OCI-LY7 (cell line): ENCODE data around the gene TMEM238.

Source experiments
- EZH2phosphoT487 ChIP-seq: fragments of 200-600 bp; sonication (generic); IDR thresholded peaks from 2 replicates; pipeline ENCODE4 v1.6.1; 2018; ENCODE audit warnings: low read depth, borderline replicate concordance, mild to moderate bottlenecking, mixed run types, antibody characterized with exemption, low read length, moderate library complexity, mixed read lengths
- TF ChIP-seq, protein P1 (sequence below): fragments of 200-600 bp; sonication (generic); conservative IDR thresholded peaks from 2 replicates; pipeline ENCODE4 v1.5.1; 2014; ENCODE audit warnings: mild to moderate bottlenecking, antibody characterized with exemption, low read length, moderate library complexity, mixed read lengths

DNA sequence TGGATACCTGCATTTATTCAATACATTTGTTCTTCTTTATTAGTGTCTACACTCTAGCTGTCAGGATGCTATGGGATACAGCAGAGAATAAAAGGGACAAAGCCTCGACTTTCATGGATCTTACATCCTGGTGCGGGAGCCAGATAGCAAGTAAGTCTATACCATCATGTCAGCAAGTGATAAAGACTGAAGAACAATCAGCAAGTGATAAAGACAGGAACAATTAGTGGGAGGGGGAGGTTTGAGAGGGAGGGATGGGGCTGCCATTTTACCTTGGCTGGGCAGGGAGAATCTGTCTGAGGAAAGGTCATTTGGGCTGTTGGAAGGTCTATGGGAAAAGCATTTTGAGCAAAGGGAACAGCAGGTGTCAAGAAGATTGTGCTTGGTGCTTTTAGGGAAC is 26.1 kb upstream of the TMEM238 start:
- TF ChIP-seq, protein P1, sequence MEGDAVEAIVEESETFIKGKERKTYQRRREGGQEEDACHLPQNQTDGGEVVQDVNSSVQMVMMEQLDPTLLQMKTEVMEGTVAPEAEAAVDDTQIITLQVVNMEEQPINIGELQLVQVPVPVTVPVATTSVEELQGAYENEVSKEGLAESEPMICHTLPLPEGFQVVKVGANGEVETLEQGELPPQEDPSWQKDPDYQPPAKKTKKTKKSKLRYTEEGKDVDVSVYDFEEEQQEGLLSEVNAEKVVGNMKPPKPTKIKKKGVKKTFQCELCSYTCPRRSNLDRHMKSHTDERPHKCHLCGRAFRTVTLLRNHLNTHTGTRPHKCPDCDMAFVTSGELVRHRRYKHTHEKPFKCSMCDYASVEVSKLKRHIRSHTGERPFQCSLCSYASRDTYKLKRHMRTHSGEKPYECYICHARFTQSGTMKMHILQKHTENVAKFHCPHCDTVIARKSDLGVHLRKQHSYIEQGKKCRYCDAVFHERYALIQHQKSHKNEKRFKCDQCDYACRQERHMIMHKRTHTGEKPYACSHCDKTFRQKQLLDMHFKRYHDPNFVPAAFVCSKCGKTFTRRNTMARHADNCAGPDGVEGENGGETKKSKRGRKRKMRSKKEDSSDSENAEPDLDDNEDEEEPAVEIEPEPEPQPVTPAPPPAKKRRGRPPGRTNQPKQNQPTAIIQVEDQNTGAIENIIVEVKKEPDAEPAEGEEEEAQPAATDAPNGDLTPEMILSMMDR = no peak
- no peak for TF ChIP-seq EZH2phosphoT487
